GM12878 (cell line): Measurements from ENCODE around the gene PACS1. TPM values are rescaled to one million over a fixed set of nuclear protein-coding genes. Genes with fewer than 3 reads are reported as not detected.

Experiments
- ATAC-seq: fragments of 200-7000 bp; cut with Tn5 transposase; 3 replicates; pipeline ENCODE4 v1.9.1; 2020; ENCODE audit warnings: mild to moderate bottlenecking, moderate library complexity
- BruUV-seq: library from RNA; stranded (reverse); fragments of 400-500 nt; replicated peaks from 2 replicates; lab custom pipeline; 2021; lab: Mats Ljungman, UMichigan
- CTCF ChIA-PET: fragments of 300-600 bp; sonication (Branson Sonifier 250); formaldehyde crosslinking; extraction: SDS; loops from one replicate; lab custom pipeline; 2021; ENCODE audit warnings: inconsistent platforms; lab: Yijun Ruan, JAX
- POLR2A ChIA-PET: fragments of 350-600 bp; formaldehyde crosslinking; extraction: SDS; loops from one replicate; lab custom pipeline; 2021; ENCODE audit warnings: inconsistent platforms; lab: Charles Lee
- RAD21 ChIA-PET: fragments of 300-600 bp; sonication (Branson Sonifier 250); formaldehyde crosslinking; loops from one replicate; lab custom pipeline; 2023; ENCODE audit warnings: antibody characterized with exemption; ENCODE audit not compliant: unreplicated experiment; lab: Charles Lee
- SMC1A ChIA-PET: fragments of 300-600 bp; sonication (Branson Sonifier 250); formaldehyde crosslinking; loops from one replicate; lab custom pipeline; 2023; ENCODE audit not compliant: unreplicated experiment, uncharacterized antibody; lab: Charles Lee
- DNase-seq: peaks from one replicate; pipeline ENCODE4 v3.0.0-alpha.2; 2011; ENCODE audit warnings: low read depth, low spot score
- FAIRE-seq: peaks from 3 replicates; lab custom pipeline; 2011; peaks lifted over from hg19 to GRCh38; lab: Jason Lieb, UNC
- H2AFZ ChIP-seq: 2 replicates; pipeline ENCODE4 v1.6.0; 2011; ENCODE audit warnings: low read depth, low read length, control low read depth; ENCODE audit not compliant: control insufficient read depth
- H3K27ac ChIP-seq: 2 replicates; pipeline ENCODE4 v1.5.1; 2011; ENCODE audit warnings: control low read depth; ENCODE audit not compliant: control insufficient read depth, insufficient read depth
- H3K27me3 ChIP-seq, 2 experiments: replicated peaks in 1 of 2; 2 replicates each; pipeline versions ENCODE4 v1.6.0 to v1.6.1; 2011; ENCODE audit warnings: low read length in 1 of 2; ENCODE audit not compliant: control insufficient read depth in 2 of 2, insufficient read depth in 2 of 2
- H3K36me3 ChIP-seq, 2 experiments: 2 replicates each; pipeline ENCODE4 v1.5.1; 2011; ENCODE audit warnings: low read length in 1 of 2; ENCODE audit not compliant: control insufficient read depth in 2 of 2, insufficient read depth in 2 of 2
- H3K4me1 ChIP-seq: 2 replicates; pipeline ENCODE4 v1.6.1; 2011; ENCODE audit warnings: mild to moderate bottlenecking, low read length, moderate library complexity, mixed read lengths; ENCODE audit not compliant: control insufficient read depth, insufficient read depth
- H3K4me2 ChIP-seq: 2 replicates; pipeline ENCODE4 v1.6.0; 2011; ENCODE audit warnings: control low read depth; ENCODE audit not compliant: control insufficient read depth, insufficient read depth
- H3K4me3 ChIP-seq: fragments of 200-600 bp; sonication (generic); 2 replicates; pipeline ENCODE4 v1.5.1; 2016
- H3K79me2 ChIP-seq: 2 replicates; pipeline ENCODE4 v1.6.0; 2011; ENCODE audit warnings: low read length; ENCODE audit not compliant: control insufficient read depth, insufficient read depth
- H3K9ac ChIP-seq: 2 replicates; pipeline ENCODE4 v1.8.0; 2011; ENCODE audit warnings: low read length, control low read depth, mixed read lengths; ENCODE audit not compliant: control insufficient read depth, insufficient read depth
- H3K9me3 ChIP-seq: replicated peaks from 3 replicates; pipeline ENCODE4 v1.5.1; 2011; ENCODE audit warnings: mild to moderate bottlenecking, low read length; ENCODE audit not compliant: control insufficient read depth, insufficient read depth
- H4K20me1 ChIP-seq: 2 replicates; pipeline ENCODE4 v1.6.0; 2011; ENCODE audit not compliant: control insufficient read depth, insufficient read depth
- EED ChIP-seq: sonication (generic); IDR thresholded peaks from 2 replicates; pipeline ENCODE4 v1.6.1; 2016; ENCODE audit warnings: antibody characterized with exemption, low read depth
- FOXM1 ChIP-seq: IDR thresholded peaks from 2 replicates; pipeline ENCODE4 v1.6.1; 2012; ENCODE audit warnings: low read depth, mild to moderate bottlenecking, inconsistent platforms, low read length, moderate library complexity
- HDAC6 ChIP-seq: fragments of 200-600 bp; sonication (generic); IDR thresholded peaks from one replicate; pipeline ENCODE4 v1.8.0; 2017; ENCODE audit warnings: antibody characterized with exemption; ENCODE audit not compliant: unreplicated experiment
- HDGF ChIP-seq: fragments of 450-650 bp; IDR thresholded peaks from 2 replicates; pipeline ENCODE4 v1.6.1; 2016; ENCODE audit warnings: antibody characterized with exemption
- KAT2A ChIP-seq: conservative IDR thresholded peaks from 2 replicates; pipeline ENCODE4 v1.6.1; 2011; ENCODE audit warnings: low read depth, low read length; ENCODE audit not compliant: control insufficient read depth
- MYB ChIP-seq: fragments of 150-350 bp; IDR thresholded peaks from 2 replicates; pipeline ENCODE4 v1.6.1; 2014; ENCODE audit warnings: mild to moderate bottlenecking, low read depth, low read length, borderline replicate concordance
- NR2C1 ChIP-seq: fragments of 450-650 bp; IDR thresholded peaks from 2 replicates; pipeline ENCODE4 v1.6.1; 2017; ENCODE audit warnings: antibody characterized with exemption, mild to moderate bottlenecking, moderate library complexity
- NR2C2 ChIP-seq: IDR thresholded peaks from 2 replicates; pipeline ENCODE4 v1.6.1; 2011; ENCODE audit warnings: borderline replicate concordance, low read depth; ENCODE audit not compliant: control insufficient read depth, insufficient read length
- POLR2AphosphoS5 ChIP-seq: IDR thresholded peaks from 2 replicates; pipeline ENCODE4 v1.6.1; 2011; ENCODE audit warnings: mild to moderate bottlenecking, low read length, inconsistent platforms
- RB1 ChIP-seq: fragments of 450-650 bp; formaldehyde crosslinking; IDR thresholded peaks from 2 replicates; pipeline ENCODE4 v1.6.1; 2017; ENCODE audit warnings: mild to moderate bottlenecking, borderline replicate concordance
- SMARCA5 ChIP-seq: fragments of 450-650 bp; IDR thresholded peaks from 2 replicates; pipeline ENCODE4 v1.6.1; 2017; ENCODE audit warnings: mild to moderate bottlenecking
- SPI1 ChIP-seq: IDR thresholded peaks from 2 replicates; pipeline ENCODE4 v1.6.1; 2011; ENCODE audit warnings: low read depth, mild to moderate bottlenecking, low read length, moderate library complexity, borderline replicate concordance; ENCODE audit not compliant: insufficient read depth
- TCF7 ChIP-seq: IDR thresholded peaks from 2 replicates; pipeline ENCODE4 v1.6.1; 2014; ENCODE audit warnings: antibody characterized with exemption, borderline replicate concordance
- WRNIP1 ChIP-seq: IDR thresholded peaks from 2 replicates; pipeline ENCODE4 v1.6.1; 2011; ENCODE audit warnings: low read depth, low read length, improper control_type of control experiment, borderline replicate concordance
- ZNF207 ChIP-seq: fragments of 450-650 bp; IDR thresholded peaks from 2 replicates; pipeline ENCODE4 v1.6.1; 2014; ENCODE audit warnings: antibody characterized with exemption, mild to moderate bottlenecking, borderline replicate concordance
- WGBS: methylation state at CpG from one replicate; pipeline ENCODE4 v1.1.6; 2016; ENCODE audit warnings: low lambda C conversion rate; ENCODE audit not compliant: insufficient replicate concordance, insufficient coverage; ENCODE audit errors: missing lambda C conversion rate; 5-methylcytosine and 5-hydroxymethylcytosine counted together
- in situ Hi-C: fragments of 300-500 bp; cut with MboI; formaldehyde crosslinking; loops from 9 replicates; pipeline ENCODE4 v1.14.3; 2018; ENCODE audit warnings: mixed read lengths
- intact Hi-C: fragments of 100-400 bp; cut with micrococcal nuclease; formaldehyde crosslinking; loops from one replicate; pipeline ENCODE4 v1.14.2; 2022; ENCODE audit not compliant: unreplicated experiment
- polyA plus RNA-seq, 11 experiments: library from polyadenylated mRNA; depleted of rRNA in 4 of 11; unstranded in 6 of 11; stranded (reverse) in 5 of 11; fragments of >200 nt; fragmentation: Nextera tagmentation in 4 of 11; fragmentation: Illumina TruSeq in 1 of 11; extraction: Ambion mirVana in 4 of 11; extraction: Trizol in 1 of 11; gene quantifications; 1 replicate in 1 of 11; 2 replicates in 10 of 11; pipeline versions ENCODE4 v1.2.1 to v1.2.3, GENCODE V29; 2011 to 2016; ENCODE audit warnings: inconsistent platforms in 2 of 11, missing spikeins in 2 of 11, low read depth in 1 of 11
- total RNA-seq, 4 experiments: library from RNA; depleted of rRNA in 3 of 4; stranded (reverse); fragments of >200 nt in 3 of 4; fragmentation: Illumina TruSeq in 1 of 4; extraction: Trizol in 1 of 4; gene quantifications; 2 replicates each; pipeline versions ENCODE4 v1.2.1 to v1.2.3, GENCODE V29; 2013 to 2021
- TF ChIP-seq, protein P1 (sequence below): fragments of 450-650 bp; IDR thresholded peaks from 2 replicates; pipeline ENCODE4 v1.6.1; 2016; ENCODE audit warnings: mild to moderate bottlenecking, moderate library complexity, borderline replicate concordance
- TF ChIP-seq, protein P2 (sequence below): fragments of 450-650 bp; IDR thresholded peaks from 2 replicates; pipeline ENCODE4 v1.6.1; 2017; ENCODE audit warnings: mild to moderate bottlenecking, moderate library complexity

PACS1 gene
- total and polyA plus RNA-seq, 10 of the 15 experiments (the other 5 are each of a cell fraction or from before 2014, with no cell fraction given), result 1.1 to 74.3 (median 17.9) TPM

DNA sequence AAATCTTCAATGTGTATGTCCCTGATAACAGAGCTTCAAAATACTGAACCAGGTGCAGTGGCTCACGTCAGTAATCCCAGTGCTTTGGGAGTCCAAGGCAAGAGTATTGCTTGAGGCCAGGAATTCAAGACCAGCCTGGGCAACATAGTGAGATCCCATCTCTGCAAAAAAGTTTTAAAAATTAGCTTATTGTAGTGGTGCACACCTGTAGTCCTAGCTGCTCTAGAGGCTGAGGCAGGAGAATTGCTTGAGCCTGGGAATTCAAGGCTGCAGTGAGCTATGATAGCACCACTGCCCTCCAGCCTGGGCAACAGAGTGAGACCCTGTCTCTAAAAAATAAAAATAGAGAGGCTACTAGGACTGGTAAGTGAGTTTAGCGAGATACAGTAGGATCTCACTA lies 84.0 kb downstream of the PACS1 start:
- H2AFZ ChIP-seq, result no peak overlapping the region
- ChIA-PET POLR2A (interaction anchor here (0.8 kb wide), 1 partner anchor 14 kb away, joined by 3 read pairs; no protein-coding TSS in a partner anchor), CTCF (interaction anchor here (0.6 to 1.4 kb wide), 2 partner anchors 20 to 43 kb away, joined by 3 read pairs; no protein-coding TSS in a partner anchor), SMC1A (interaction anchor here (1.2 kb wide), 1 partner anchor 148 kb away, joined by 4 read pairs; no protein-coding TSS in a partner anchor), RAD21 (interaction anchor here (1.0 kb wide), 1 partner anchor 18 kb away, joined by 5 read pairs; no protein-coding TSS in a partner anchor)
- peaks cover 0 to 4% of the 10 kb centered on the region in 2 experiments; a peak in 1 of 4 replicates for H3K36me3 ChIP-seq
- TF ChIP-seq NR2C1 (no peak), NR2C2 (no peak), WRNIP1 (no peak), TCF7 (no peak), HDGF (no peak), SPI1 (no peak), POLR2AphosphoS5 (no peak), RB1 (no peak), MYB (no peak), SMARCA5 (no peak), EED (no peak), ZNF207 (no peak), KAT2A (no peak), FOXM1 (no peak), HDAC6 (no peak)
- TF ChIP-seq, protein P1, sequence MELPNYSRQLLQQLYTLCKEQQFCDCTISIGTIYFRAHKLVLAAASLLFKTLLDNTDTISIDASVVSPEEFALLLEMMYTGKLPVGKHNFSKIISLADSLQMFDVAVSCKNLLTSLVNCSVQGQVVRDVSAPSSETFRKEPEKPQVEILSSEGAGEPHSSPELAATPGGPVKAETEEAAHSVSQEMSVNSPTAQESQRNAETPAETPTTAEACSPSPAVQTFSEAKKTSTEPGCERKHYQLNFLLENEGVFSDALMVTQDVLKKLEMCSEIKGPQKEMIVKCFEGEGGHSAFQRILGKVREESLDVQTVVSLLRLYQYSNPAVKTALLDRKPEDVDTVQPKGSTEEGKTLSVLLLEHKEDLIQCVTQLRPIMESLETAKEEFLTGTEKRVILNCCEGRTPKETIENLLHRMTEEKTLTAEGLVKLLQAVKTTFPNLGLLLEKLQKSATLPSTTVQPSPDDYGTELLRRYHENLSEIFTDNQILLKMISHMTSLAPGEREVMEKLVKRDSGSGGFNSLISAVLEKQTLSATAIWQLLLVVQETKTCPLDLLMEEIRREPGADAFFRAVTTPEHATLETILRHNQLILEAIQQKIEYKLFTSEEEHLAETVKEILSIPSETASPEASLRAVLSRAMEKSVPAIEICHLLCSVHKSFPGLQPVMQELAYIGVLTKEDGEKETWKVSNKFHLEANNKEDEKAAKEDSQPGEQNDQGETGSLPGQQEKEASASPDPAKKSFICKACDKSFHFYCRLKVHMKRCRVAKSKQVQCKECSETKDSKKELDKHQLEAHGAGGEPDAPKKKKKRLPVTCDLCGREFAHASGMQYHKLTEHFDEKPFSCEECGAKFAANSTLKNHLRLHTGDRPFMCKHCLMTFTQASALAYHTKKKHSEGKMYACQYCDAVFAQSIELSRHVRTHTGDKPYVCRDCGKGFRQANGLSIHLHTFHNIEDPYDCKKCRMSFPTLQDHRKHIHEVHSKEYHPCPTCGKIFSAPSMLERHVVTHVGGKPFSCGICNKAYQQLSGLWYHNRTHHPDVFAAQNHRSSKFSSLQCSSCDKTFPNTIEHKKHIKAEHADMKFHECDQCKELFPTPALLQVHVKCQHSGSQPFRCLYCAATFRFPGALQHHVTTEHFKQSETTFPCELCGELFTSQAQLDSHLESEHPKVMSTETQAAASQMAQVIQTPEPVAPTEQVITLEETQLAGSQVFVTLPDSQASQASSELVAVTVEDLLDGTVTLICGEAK, result no peak
- TF ChIP-seq, protein P2, sequence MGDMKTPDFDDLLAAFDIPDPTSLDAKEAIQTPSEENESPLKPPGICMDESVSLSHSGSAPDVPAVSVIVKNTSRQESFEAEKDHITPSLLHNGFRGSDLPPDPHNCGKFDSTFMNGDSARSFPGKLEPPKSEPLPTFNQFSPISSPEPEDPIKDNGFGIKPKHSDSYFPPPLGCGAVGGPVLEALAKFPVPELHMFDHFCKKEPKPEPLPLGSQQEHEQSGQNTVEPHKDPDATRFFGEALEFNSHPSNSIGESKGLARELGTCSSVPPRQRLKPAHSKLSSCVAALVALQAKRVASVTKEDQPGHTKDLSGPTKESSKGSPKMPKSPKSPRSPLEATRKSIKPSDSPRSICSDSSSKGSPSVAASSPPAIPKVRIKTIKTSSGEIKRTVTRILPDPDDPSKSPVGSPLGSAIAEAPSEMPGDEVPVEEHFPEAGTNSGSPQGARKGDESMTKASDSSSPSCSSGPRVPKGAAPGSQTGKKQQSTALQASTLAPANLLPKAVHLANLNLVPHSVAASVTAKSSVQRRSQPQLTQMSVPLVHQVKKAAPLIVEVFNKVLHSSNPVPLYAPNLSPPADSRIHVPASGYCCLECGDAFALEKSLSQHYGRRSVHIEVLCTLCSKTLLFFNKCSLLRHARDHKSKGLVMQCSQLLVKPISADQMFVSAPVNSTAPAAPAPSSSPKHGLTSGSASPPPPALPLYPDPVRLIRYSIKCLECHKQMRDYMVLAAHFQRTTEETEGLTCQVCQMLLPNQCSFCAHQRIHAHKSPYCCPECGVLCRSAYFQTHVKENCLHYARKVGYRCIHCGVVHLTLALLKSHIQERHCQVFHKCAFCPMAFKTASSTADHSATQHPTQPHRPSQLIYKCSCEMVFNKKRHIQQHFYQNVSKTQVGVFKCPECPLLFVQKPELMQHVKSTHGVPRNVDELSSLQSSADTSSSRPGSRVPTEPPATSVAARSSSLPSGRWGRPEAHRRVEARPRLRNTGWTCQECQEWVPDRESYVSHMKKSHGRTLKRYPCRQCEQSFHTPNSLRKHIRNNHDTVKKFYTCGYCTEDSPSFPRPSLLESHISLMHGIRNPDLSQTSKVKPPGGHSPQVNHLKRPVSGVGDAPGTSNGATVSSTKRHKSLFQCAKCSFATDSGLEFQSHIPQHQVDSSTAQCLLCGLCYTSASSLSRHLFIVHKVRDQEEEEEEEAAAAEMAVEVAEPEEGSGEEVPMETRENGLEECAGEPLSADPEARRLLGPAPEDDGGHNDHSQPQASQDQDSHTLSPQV, result no peak
- no peak overlapping the region for H3K4me2 ChIP-seq
- no peak overlapping the region for H3K9ac ChIP-seq
- peaks cover 2% of the 10 kb centered on the region for H3K79me2 ChIP-seq
- H3K27me3 ChIP-seq, result no peaks in the 10 kb centered on the region
- no TSS peak for BruUV-seq
- ATAC-seq, result no peak
- no peaks in the 10 kb centered on the region for H4K20me1 ChIP-seq
- H3K9me3 ChIP-seq, result peaks cover 4% of the 10 kb centered on the region
- no peak overlapping the region for H3K4me3 ChIP-seq
- 100% methylated on average over 2 of the region's 2 CpGs for WGBS
- H3K27ac ChIP-seq, result no peak overlapping the region
- intact Hi-C loops, result no loop called here
- FAIRE-seq, result no peak
- H3K4me1 ChIP-seq, result peaks cover 41% of the 10 kb centered on the region
- DNase-seq, result no peak
- in situ Hi-C loops, result no loop called here
